Measurements from ENCODE around the gene PARVG.

GRCh38 chr22:44161673-44162072 is 19.1 kb upstream of the PARVG start:
- TF ChIP-seq, protein P1, sequence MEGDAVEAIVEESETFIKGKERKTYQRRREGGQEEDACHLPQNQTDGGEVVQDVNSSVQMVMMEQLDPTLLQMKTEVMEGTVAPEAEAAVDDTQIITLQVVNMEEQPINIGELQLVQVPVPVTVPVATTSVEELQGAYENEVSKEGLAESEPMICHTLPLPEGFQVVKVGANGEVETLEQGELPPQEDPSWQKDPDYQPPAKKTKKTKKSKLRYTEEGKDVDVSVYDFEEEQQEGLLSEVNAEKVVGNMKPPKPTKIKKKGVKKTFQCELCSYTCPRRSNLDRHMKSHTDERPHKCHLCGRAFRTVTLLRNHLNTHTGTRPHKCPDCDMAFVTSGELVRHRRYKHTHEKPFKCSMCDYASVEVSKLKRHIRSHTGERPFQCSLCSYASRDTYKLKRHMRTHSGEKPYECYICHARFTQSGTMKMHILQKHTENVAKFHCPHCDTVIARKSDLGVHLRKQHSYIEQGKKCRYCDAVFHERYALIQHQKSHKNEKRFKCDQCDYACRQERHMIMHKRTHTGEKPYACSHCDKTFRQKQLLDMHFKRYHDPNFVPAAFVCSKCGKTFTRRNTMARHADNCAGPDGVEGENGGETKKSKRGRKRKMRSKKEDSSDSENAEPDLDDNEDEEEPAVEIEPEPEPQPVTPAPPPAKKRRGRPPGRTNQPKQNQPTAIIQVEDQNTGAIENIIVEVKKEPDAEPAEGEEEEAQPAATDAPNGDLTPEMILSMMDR (conservative IDR thresholded peaks at IDR 0.05 in 1 of 2, IDR thresholded peaks at IDR 0.05 in 1 of 2; ENCODE audit: extremely low read depth in 1 of 2, insufficient read depth in 1 of 2, low read depth in 1 of 2, low read length in 2 of 2), result no peak
- no peak for TF ChIP-seq EZH2 (IDR thresholded peaks at IDR 0.05; ENCODE audit: borderline replicate concordance, low read length)

All from mammary epithelial cell (primary cell).